Esophagus muscularis mucosa (tissue), 4 donors: ENCODE data around the gene F8A1. TPM values are rescaled to one million over a fixed set of nuclear protein-coding genes. Genes with fewer than 3 reads are reported as not detected.
"Not testable (repeated sequence)": the region's sequence is repeated elsewhere in the genome, so short reads cannot be mapped to it uniquely, and the experiment has no call there.

Experiments used
- DNase-seq: peaks from one replicate; pipeline ENCODE4 v3.0.0-alpha.2; 2017; ENCODE audit errors: extremely low spot score
- H3K27ac ChIP-seq, 4 donors: fragments of 200-600 bp; sonication (generic); replicated peaks in 1 of 4; 1 replicate in 3 of 4; 2 replicates in 1 of 4; pipeline ENCODE4 v1.5.1; 2016 to 2019; ENCODE audit warnings: mild to moderate bottlenecking in 1 of 4
- H3K27me3 ChIP-seq, 4 donors: fragments of 200-600 bp; sonication (generic); one replicate each; pipeline versions ENCODE4 v1.5.1 to v1.6.0; 2016 to 2019
- H3K36me3 ChIP-seq, 4 donors: fragments of 200-600 bp; sonication (generic); one replicate each; pipeline ENCODE4 v1.5.1; 2016 to 2019
- H3K4me1 ChIP-seq, 4 donors: fragments of 200-600 bp; sonication (generic); one replicate each; pipeline ENCODE4 v1.5.1; 2016 to 2019
- H3K4me3 ChIP-seq, 4 donors: fragments of 200-600 bp; sonication (generic); 1 replicate in 2 of 4; 2 replicates in 2 of 4; pipeline ENCODE4 v1.5.1; 2016 to 2019; ENCODE audit warnings: mild to moderate bottlenecking in 4 of 4, moderate library complexity in 1 of 4
- H3K9me3 ChIP-seq, 4 donors: fragments of 200-600 bp; sonication (generic); 1 replicate in 3 of 4; 2 replicates in 1 of 4; pipeline ENCODE4 v1.5.1; 2016 to 2019
- EP300 ChIP-seq: sonication (generic); formaldehyde crosslinking; IDR thresholded peaks from one replicate; pipeline ENCODE4 v1.6.1; 2017; ENCODE audit warnings: antibody characterized with exemption
- POLR2A ChIP-seq: fragments of 450-650 bp; IDR thresholded peaks from one replicate; pipeline ENCODE4 v1.6.1; 2017; ENCODE audit warnings: antibody characterized with exemption, moderate library complexity, mild to moderate bottlenecking, low read depth
- POLR2AphosphoS5 ChIP-seq, 2 donors: sonication (generic); formaldehyde crosslinking; IDR thresholded peaks; one replicate each; pipeline ENCODE4 v1.6.1; 2017; ENCODE audit warnings: antibody characterized with exemption in 2 of 2
- WGBS: methylation state at CpG from one replicate; pipeline ENCODE4 v1.1.5; 2018; 5-methylcytosine and 5-hydroxymethylcytosine counted together
- intact Hi-C: fragments of 100-400 bp; cut with DNase I; formaldehyde crosslinking; loops from one replicate; pipeline ENCODE4 v1.15.1; 2023
- total RNA-seq, 4 donors: library from RNA; depleted of rRNA; stranded (reverse); fragments of >200 nt; gene quantifications; one replicate each; pipeline versions ENCODE4 v1.1.0 to v1.2.1, GENCODE V29; 2016
- TF ChIP-seq, protein P1 (sequence below), 3 experiments: fragments of 200-600 bp in 2 of 3; fragments of 450-650 bp in 1 of 3; sonication (generic) in 2 of 3; IDR thresholded peaks; one replicate each; pipeline ENCODE4 v1.5.1; 2017 to 2019; ENCODE audit warnings: antibody characterized with exemption in 3 of 3, mild to moderate bottlenecking in 2 of 3, moderate library complexity in 1 of 3

Gene F8A1
- total RNA-seq: 10 to 100 TPM in 2 of 4 donors, 1 to 10 TPM in 2; 3.3 to 15.4 (median 8.6) TPM

DNA sequence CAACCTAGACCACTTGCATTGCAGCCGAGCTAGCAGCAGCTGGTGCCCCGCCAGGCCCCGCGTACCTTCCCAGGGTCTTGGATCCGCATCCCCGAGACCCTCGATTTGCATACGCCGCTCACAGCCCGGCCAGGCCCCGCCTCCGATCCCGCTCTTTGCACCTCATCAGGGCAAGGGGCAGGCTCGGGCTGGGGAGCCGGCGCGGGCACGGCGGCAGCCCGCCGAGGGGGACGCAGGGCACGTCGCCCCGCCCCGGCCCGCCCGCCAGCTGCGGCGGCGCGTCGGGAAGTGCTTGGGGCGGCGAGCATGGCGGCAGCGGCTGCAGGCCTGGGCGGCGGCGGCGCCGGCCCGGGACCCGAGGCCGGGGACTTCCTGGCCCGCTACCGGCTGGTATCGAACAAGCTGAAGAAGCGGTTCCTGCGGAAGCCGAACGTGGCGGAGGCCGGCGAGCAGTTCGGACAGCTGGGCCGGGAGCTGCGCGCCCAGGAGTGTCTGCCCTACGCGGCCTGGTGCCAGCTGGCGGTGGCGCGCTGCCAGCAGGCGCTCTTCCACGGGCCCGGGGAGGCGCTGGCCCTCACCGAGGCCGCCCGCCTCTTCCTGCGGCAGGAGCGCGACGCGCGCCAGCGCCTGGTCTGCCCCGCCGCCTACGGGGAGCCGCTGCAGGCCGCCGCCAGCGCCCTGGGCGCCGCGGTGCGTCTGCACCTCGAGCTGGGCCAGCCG lies at the start of gene F8A1:
F8A1 (plus strand) TSS at position 287 of the 720 bp plus-strand sequence; CDS start at position 307, 20 bp downstream.
- peak within 1 kb of the TSS in 1 of 4 donors; percentile 47 for H3K27ac ChIP-seq
- intact Hi-C loops, H3K27me3 ChIP-seq, H3K9me3 ChIP-seq, DNase-seq, H3K4me1 ChIP-seq, H3K36me3 ChIP-seq: not testable (repeated sequence)
- H3K4me3 ChIP-seq: peak within 1 kb of the TSS in 1 of 4 donors; percentile 45
- WGBS: no CpG with 5 or more reads among the region's 91 CpGs

DNA sequence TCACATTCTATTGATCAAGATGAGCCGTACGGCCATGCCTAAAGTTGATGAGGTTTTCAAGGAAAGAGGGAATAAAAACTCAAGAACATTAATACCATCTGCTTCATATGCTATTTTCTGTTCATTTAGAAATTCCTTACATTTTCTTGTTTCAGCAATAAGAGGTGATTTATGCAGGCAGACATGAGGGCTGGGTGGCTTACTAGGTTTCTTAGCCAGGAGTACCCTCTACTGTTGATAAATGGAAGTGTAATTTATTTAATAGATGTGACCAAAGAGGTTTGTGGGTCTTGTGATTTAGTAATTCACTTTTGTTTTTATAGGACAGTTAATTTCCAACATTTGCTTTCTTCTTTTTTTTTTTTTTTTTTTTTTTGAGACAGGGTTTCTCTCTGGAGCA lies 45.3 kb upstream of the F8A1 start:
- Histone ChIP-seq H3K4me1 (no peaks in the 10 kb centered on the region), H3K36me3 (no peaks in the 10 kb centered on the region), H3K27ac (no peak overlapping the region), H3K9me3 (no peaks in the 10 kb centered on the region), H3K27me3 (no peaks in the 10 kb centered on the region), H3K4me3 (no peak overlapping the region)
- intact Hi-C loops: no loop called here
- 91% methylated on average over 2 of the region's 2 CpGs for WGBS
- no peak for DNase-seq
- TF ChIP-seq, protein P1, sequence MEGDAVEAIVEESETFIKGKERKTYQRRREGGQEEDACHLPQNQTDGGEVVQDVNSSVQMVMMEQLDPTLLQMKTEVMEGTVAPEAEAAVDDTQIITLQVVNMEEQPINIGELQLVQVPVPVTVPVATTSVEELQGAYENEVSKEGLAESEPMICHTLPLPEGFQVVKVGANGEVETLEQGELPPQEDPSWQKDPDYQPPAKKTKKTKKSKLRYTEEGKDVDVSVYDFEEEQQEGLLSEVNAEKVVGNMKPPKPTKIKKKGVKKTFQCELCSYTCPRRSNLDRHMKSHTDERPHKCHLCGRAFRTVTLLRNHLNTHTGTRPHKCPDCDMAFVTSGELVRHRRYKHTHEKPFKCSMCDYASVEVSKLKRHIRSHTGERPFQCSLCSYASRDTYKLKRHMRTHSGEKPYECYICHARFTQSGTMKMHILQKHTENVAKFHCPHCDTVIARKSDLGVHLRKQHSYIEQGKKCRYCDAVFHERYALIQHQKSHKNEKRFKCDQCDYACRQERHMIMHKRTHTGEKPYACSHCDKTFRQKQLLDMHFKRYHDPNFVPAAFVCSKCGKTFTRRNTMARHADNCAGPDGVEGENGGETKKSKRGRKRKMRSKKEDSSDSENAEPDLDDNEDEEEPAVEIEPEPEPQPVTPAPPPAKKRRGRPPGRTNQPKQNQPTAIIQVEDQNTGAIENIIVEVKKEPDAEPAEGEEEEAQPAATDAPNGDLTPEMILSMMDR (IDR thresholded peaks at IDR 0.05): peak; percentile 26 to 49 (median 42)
- no peak for TF ChIP-seq EP300

DNA sequence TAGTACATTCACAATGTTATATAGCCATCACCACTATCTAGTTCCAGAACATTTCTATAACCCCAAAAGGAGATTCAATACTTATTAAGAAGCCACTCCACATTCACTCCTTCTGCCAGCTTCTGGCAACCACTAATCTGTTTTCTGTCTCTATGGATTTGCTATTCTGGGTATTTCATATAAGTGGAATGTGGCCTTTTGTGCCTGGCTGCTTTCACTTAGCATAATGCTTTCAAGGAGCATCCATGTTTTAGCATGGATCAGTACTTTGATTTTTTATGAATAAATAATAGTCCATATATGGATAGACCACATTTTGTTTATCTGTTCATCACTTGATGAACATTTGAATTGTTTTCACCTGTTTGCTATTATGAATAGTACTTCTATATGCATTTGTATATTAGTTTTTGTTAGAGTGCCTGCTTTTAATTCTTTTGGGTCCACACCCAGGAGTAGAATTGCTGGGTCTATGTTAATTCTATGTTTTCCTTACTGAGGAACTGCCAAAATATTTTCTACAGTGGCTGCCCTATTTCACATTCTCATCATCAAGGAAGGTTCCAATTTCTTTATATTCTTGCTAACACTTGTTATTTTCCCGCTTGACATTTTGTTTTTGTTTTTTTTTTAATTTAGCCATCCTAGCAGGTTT lies 35.1 kb upstream of the F8A1 start:
- Histone ChIP-seq H3K4me3 (no peak overlapping the region), H3K27me3 (no peaks in the 10 kb centered on the region), H3K27ac (no peak overlapping the region), H3K36me3 (peaks cover 0 to 15% (median 4%) of the 10 kb centered on the region in 4 donors), H3K4me1 (no peaks in the 10 kb centered on the region), H3K9me3 (no peaks in the 10 kb centered on the region)
- no peak for DNase-seq
- TF ChIP-seq, protein P1 (IDR thresholded peaks at IDR 0.05): no peak
- TF ChIP-seq EP300: no peak
- TF ChIP-seq POLR2AphosphoS5 (IDR thresholded peaks at IDR 0.05): no peak
- no peak for TF ChIP-seq POLR2A
- WGBS: 80% methylated on average over 1 of the region's 1 CpG
- intact Hi-C loops: no loop called here

DNA sequence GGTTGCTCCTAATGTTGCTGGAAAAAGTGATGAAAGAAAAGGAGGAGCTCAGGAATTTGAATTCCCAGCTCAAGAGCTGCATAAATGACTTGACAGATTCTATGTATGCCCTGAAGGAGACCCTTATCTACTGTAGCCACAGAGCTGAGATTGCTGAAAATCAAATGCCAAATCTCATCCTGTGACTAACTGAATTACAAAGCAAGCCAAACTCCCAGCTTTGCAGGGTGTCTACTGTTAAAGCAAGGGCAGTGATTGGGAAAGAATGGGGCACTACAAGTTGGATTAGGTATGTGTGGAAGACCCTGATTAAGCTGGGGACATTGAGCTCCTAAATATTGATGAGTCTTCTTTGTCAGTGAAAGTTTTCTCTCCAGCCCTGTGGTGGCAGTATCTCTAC lies 30.9 kb upstream of the F8A1 start:
- DNase-seq: no peak
- Histone ChIP-seq H3K27ac (no peak overlapping the region), H3K4me1 (no peaks in the 10 kb centered on the region), H3K27me3 (no peaks in the 10 kb centered on the region), H3K9me3 (no peaks in the 10 kb centered on the region), H3K36me3 (peaks cover 0 to 34% (median 9%) of the 10 kb centered on the region in 4 donors), H3K4me3 (no peak overlapping the region)
- TF ChIP-seq POLR2A: no peak
- TF ChIP-seq EP300: no peak
- TF ChIP-seq, protein P1 (IDR thresholded peaks at IDR 0.05): no peak
- no peak for TF ChIP-seq POLR2AphosphoS5 (IDR thresholded peaks at IDR 0.05)
- intact Hi-C loops: no loop called here

DNA sequence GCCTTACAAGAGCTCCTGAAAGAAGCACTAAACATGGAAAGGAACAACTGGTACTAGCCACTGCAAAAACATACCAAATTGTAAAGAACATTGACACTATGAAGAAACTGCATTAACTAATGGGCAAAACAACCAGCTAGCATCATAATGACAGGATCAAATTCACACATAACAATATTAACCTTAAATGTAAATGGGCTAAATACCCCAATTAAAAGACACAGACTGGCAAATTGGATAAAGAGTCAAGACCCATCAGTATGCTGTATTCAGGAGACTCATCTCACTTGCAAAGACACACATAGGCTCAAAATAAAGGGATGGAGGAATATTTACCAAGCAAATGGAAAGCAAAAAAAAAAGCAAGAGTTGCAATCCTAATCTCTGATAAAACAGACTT lies 17.6 kb upstream of the F8A1 start:
- H3K4me3 ChIP-seq, H3K36me3 ChIP-seq, intact Hi-C loops, H3K4me1 ChIP-seq, DNase-seq, H3K27ac ChIP-seq, H3K27me3 ChIP-seq: not testable (repeated sequence)
- H3K9me3 ChIP-seq: peaks cover 0 to 35% (median 0%) of the 10 kb centered on the region in 4 donors
